HT1080 (cell line): ENCODE results near the gene TRMT10B. TPM values are rescaled to one million over a fixed set of nuclear protein-coding genes. Genes with fewer than 3 reads are reported as not detected.
A peak's percentile ranks its signal among the peaks of the same experiment; 100 is the strongest.
"Not testable (repeated sequence)": the region's sequence is repeated elsewhere in the genome, so short reads cannot be mapped to it uniquely, and the experiment has no call there.

Experiments
- DNase-seq: peaks from one replicate; pipeline ENCODE4 v3.0.0-alpha.2; 2015; ENCODE audit warnings: low read depth
- total RNA-seq: library from RNA; depleted of rRNA; stranded (reverse); fragments of >200 nt; shearing (Covaris generic); gene quantifications from 2 replicates; pipeline ENCODE4 v1.2.3, GENCODE V29; 2014

TRMT10B gene
- total RNA-seq, 1 experiment from 2014 or later, result 3.0 TPM

DNA sequence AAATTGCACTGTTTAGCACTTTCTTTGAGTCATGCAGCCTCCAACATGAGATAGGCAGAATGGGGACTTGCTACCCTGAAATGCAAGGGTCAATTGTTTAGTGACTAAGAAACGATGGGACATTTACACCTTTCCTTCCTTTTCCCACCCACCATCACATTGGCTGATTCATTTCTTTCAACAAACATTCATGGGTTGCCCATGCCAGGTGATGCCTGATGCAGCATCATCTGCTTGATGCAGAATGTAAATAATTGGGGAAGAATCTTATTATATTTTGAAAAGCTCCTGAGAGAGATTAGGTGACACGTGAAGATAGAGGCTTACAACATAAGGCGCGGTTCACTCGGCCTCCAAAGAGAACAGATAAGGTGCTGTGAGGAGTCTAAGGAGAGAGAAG lies 4.5 kb upstream of the TRMT10B start:
- no peak for DNase-seq

GRCh38 chr9:37751186-37751585 lies 2.4 kb upstream of the TRMT10B start:
- no peak for DNase-seq

DNA sequence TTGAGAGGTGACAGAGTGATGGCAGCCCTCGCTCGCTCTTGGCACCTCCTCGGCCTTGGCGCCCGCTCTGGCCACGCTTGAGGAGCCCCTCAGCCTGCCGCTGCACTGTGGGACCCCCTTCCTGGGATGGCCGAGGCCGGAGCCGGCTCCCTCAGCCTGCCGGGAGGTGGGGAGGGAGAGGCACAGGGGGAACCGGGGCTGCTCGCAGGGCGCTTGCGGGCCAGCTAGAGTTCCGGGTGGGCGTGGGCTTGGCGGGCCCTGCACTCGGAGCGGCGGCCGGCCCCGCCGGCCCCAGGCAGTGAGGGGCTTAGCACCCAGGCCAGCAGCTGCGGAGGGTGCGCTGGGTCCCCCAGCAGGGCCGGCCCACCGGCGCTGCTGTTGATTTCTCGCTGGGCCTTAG lies 1.9 kb upstream of the TRMT10B start:
- not testable (repeated sequence) for DNase-seq

DNA sequence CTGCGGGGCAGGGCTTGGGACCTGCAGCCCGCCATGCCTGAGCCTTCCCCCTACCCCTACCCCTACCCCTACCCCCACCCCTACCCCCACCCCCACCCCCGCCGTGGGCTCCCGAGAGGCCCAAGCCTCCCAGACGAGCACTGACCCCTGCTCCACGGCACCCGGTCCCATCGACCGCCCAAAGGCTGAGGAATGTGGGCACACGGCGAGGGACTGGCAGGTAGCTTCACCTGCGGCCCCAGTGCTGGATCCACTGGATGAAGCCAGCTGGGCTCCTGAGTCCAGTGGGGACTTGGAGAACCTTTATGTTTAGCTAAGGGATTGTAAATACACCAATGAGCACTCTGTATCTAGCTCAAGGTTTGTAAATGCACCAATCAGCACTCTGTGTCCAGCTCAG lies 1.5 kb upstream of the TRMT10B start:
- DNase-seq, result not testable (repeated sequence)

- DNase-seq, result no peak
Observed at GRCh38 chr9:37752642-37753488, 740 bp upstream of the TRMT10B start.

GRCh38 chr9:37758747-37759146 lies 5.1 kb downstream of the TRMT10B start:
- no peak for DNase-seq

- DNase-seq, result peak; percentile 39
Observed at GRCh38 chr9:37760416-37761161, 7.0 kb downstream of the TRMT10B start.

GRCh38 chr9:37761511-37761910 lies 7.9 kb downstream of the TRMT10B start:
- DNase-seq, result no peak

GRCh38 chr9:37765263-37765662 lies 11.7 kb downstream of the TRMT10B start:
- DNase-seq, result not testable (repeated sequence)

- no peak for DNase-seq
Observed at GRCh38 chr9:37769306-37769705, 15.7 kb downstream of the TRMT10B start.

GRCh38 chr9:37769995-37770394 lies 16.4 kb downstream of the TRMT10B start:
- DNase-seq, result no peak

GRCh38 chr9:37775216-37775919 lies 21.8 kb downstream of the TRMT10B start:
- peak; percentile 11 for DNase-seq

GRCh38 chr9:37776328-37776727 lies 22.7 kb downstream of the TRMT10B start:
- peak; percentile 31 for DNase-seq

- no peak for DNase-seq
Observed at GRCh38 chr9:37778534-37778933, 24.9 kb downstream of the TRMT10B start.

- DNase-seq, result no peak
Observed at GRCh38 chr9:37784291-37784615, 30.6 kb downstream of the TRMT10B start.

GRCh38 chr9:37784616-37785483 lies 31.2 kb downstream of the TRMT10B start, which contains the start of gene EXOSC3:
EXOSC3 (minus strand) TSS chr9:37785064; CDS start chr9:37785044, 20 bp downstream.
- peak; percentile 86 for DNase-seq

DNA sequence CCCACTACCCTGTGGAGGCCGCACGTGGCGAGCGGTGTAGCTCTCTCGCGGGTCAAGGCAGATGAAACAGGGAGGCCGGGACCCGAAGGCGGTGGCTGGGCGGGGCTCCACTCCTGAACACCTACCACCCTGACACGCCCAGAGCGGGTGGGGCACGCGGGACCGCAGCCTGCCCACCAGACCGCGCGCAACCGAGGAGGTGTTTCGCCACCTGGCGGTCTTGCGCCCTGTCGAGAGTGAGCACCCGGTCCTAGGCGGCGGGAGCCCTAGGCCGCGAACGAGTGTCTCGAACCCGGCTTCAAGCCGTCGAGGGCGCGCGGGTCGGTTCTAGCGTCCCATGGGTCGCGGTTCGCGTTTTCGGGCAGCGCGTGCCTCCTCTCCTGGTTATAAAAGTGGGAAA lies 33.5 kb downstream of the TRMT10B start:
- DNase-seq, result no peak

GRCh38 chr9:37788332-37788731 lies 34.7 kb downstream of the TRMT10B start:
- DNase-seq, result no peak

GRCh38 chr9:37790096-37790495 lies 36.5 kb downstream of the TRMT10B start:
- no peak for DNase-seq

GRCh38 chr9:37792122-37792521 lies 38.5 kb downstream of the TRMT10B start:
- DNase-seq, result no peak

GRCh38 chr9:37796232-37796631 lies 42.6 kb downstream of the TRMT10B start:
- no peak for DNase-seq
